Measurements from ENCODE around the gene SNCAIP. TPM values are rescaled to one million over a fixed set of nuclear protein-coding genes. Genes with fewer than 3 reads are reported as not detected.
A peak's percentile ranks its signal among the peaks of the same experiment; 100 is the strongest.

Gene SNCAIP
- total RNA-seq, 4 donors from 2014 or later = 0.57 to 12.4 (median 1.7) TPM

DNA sequence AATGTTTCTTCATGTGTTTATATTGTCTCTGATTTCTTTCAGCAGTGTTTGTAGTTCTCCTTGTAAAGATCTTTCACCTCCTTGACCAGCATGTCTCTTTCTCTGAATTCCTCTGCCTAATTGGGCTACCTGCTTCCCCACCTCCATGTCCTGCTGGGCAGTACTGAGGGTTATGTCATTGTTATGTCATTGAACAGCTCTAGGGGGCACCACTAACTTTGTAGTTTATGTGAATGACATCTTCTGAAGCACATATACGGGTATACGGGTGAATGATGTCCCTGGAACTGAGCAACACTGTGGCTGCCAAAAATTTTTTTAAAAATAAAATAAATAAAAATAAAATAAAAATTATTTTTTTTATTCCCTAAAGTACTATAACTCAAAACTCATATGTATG is 16.9 kb upstream of the SNCAIP start:
- no peaks in the 10 kb centered on the region for H3K36me3 ChIP-seq
- H3K4me1 ChIP-seq = no peaks in the 10 kb centered on the region
- no peak overlapping the region for H3K27ac ChIP-seq
- TF ChIP-seq, protein P1, sequence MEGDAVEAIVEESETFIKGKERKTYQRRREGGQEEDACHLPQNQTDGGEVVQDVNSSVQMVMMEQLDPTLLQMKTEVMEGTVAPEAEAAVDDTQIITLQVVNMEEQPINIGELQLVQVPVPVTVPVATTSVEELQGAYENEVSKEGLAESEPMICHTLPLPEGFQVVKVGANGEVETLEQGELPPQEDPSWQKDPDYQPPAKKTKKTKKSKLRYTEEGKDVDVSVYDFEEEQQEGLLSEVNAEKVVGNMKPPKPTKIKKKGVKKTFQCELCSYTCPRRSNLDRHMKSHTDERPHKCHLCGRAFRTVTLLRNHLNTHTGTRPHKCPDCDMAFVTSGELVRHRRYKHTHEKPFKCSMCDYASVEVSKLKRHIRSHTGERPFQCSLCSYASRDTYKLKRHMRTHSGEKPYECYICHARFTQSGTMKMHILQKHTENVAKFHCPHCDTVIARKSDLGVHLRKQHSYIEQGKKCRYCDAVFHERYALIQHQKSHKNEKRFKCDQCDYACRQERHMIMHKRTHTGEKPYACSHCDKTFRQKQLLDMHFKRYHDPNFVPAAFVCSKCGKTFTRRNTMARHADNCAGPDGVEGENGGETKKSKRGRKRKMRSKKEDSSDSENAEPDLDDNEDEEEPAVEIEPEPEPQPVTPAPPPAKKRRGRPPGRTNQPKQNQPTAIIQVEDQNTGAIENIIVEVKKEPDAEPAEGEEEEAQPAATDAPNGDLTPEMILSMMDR (IDR thresholded peaks at IDR 0.05) = peak in 4 of 6 experiments; percentile 11 to 36 (median 28)
- TF ChIP-seq POLR2A (IDR thresholded peaks at IDR 0.05) = no peak
- no peak for DNase-seq
- H3K9me3 ChIP-seq = no peaks in the 10 kb centered on the region
- no peak overlapping the region for H3K4me3 ChIP-seq
- H3K27me3 ChIP-seq = no peaks in the 10 kb centered on the region

DNA sequence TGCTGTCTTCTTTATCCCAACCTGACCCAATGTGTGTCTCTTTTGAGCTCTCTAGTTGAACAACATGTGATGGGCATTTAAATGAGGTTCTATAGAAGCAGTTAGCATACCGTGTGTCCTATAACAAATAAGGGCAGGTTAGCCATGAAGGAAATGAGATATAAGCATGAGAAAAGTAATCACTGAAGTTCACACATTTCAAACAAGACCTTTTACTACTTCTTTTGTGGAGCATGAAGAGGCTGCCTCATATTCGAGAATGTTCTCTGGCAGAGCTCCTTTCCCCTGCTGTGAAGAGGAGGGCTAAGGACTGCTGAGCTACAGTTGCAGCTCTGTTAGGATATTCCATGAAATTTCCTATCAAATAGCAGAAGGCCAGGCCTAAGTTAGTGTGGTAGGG is 15.2 kb upstream of the SNCAIP start:
- TF ChIP-seq, protein P1 (IDR thresholded peaks at IDR 0.05) = no peak
- TF ChIP-seq POLR2A (IDR thresholded peaks at IDR 0.05) = no peak
- Histone ChIP-seq H3K27ac (no peak overlapping the region), H3K4me3 (no peak overlapping the region), H3K27me3 (no peaks in the 10 kb centered on the region), H3K9me3 (no peaks in the 10 kb centered on the region), H3K4me1 (no peaks in the 10 kb centered on the region), H3K36me3 (no peaks in the 10 kb centered on the region)
- DNase-seq = no peak

DNA sequence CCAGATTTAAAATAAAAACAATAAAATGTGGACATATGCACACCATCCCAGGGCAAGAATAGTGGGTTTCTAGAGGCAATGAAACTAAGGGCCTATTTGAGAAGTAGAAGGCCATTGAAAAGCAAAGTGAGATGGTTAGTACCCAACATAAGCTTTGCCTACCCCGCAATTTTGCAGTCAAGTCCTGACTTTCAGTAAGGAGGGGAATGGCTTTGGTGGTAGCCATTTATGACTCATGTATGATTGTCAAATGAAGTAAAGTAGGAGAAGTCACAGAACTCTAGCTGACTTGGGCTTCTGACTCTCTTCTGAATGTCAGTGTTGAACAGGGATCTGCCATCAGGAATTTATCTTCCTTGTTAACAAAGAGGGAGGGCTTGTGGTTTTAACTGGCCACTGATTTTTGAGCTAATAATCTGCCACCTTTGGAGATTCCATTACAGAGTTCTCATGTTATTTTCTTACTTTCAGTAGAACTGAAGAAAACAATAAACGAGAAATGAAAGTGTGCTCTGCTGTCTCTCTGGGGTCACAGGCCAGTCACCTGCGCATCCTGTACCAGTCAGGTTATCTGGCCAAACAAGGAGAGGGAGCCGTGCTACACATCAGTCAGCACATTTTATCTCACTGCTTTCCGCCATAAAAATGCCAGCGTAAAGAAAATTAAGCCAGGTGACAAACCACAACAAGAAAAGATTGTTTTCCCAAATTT is 14.3 kb upstream of the SNCAIP start:
- no peak overlapping the region for H3K4me3 ChIP-seq
- TF ChIP-seq, protein P1 (IDR thresholded peaks at IDR 0.05) = no peak
- TF ChIP-seq POLR2A (IDR thresholded peaks at IDR 0.05) = no peak
- H3K4me1 ChIP-seq = no peaks in the 10 kb centered on the region
- H3K36me3 ChIP-seq = no peaks in the 10 kb centered on the region
- no peaks in the 10 kb centered on the region for H3K27me3 ChIP-seq
- no peak overlapping the region for H3K27ac ChIP-seq
- DNase-seq = no peak
- H3K9me3 ChIP-seq = no peaks in the 10 kb centered on the region

DNA sequence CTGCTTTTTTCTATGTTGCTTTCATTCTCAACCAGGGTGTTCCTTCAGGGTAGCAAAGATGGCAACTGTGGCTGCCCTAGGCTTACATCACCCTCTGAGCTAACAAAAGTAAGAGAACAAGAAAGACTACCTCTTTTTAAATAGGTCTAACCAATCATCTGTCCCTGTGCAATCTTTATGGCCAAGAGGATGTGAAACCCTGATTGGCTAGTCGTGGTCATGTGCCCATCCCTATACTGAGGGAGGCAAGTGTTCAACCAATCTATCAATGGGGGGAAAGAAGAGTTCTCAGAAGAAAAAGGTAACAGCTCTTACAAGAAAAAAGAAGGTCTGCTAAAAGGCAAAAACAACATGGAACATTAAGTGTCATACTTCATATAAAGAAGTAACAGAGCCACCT is 11.7 kb upstream of the SNCAIP start:
- TF ChIP-seq POLR2A (IDR thresholded peaks at IDR 0.05) = no peak
- TF ChIP-seq, protein P1 (IDR thresholded peaks at IDR 0.05) = no peak

DNA sequence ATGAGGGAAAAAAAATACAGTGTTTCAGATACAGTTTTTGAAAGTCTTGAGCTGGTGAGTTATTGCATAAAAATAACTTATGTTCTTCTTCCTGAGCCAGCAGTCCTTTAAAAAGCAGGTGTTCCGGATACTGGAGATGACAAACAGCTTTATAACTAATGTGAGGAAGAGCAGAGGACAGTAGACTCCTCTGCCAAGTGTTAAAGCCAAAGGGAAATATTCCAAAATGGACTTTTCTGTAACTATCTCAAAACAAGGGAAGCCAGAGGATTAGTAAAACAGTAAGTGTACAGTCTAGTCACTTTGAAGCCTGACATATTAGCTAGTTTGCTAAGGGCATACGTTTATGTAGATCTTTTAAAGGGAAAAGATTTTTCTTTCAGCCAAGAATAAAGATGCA is 11.0 kb upstream of the SNCAIP start:
- Histone ChIP-seq H3K27ac (no peak overlapping the region), H3K27me3 (no peaks in the 10 kb centered on the region), H3K4me1 (no peaks in the 10 kb centered on the region), H3K36me3 (no peaks in the 10 kb centered on the region), H3K9me3 (no peaks in the 10 kb centered on the region), H3K4me3 (no peak overlapping the region)
- DNase-seq = no peak
- TF ChIP-seq, protein P1 (IDR thresholded peaks at IDR 0.05) = no peak
- no peak for TF ChIP-seq POLR2A (IDR thresholded peaks at IDR 0.05)

More for the DNA sequence above, 11.7 kb upstream of the SNCAIP start:
- no peak for DNase-seq
- no peak overlapping the region for H3K4me3 ChIP-seq
- no peaks in the 10 kb centered on the region for H3K9me3 ChIP-seq
- H3K27ac ChIP-seq = no peak overlapping the region
- no peaks in the 10 kb centered on the region for H3K27me3 ChIP-seq
- H3K36me3 ChIP-seq = no peaks in the 10 kb centered on the region
- H3K4me1 ChIP-seq = no peaks in the 10 kb centered on the region
